Astrocyte (in vitro differentiated cells and primary cell): ENCODE results near the gene DIAPH2. TPM values are rescaled to one million over a fixed set of nuclear protein-coding genes. Genes with fewer than 3 reads are reported as not detected.

Experiments
- DNase-seq: peaks from one replicate; pipeline ENCODE4 v3.0.0-alpha.2; 2010; ENCODE audit warnings: low read depth
- FAIRE-seq: peaks from 2 replicates; lab custom pipeline; 2011; peaks lifted over from hg19 to GRCh38; lab: Jason Lieb, UNC
- H2AFZ ChIP-seq: 2 replicates; pipeline ENCODE4 v1.6.0; 2012; ENCODE audit warnings: low read depth, low read length, inconsistent platforms
- H3K27ac ChIP-seq: 2 replicates; pipeline ENCODE4 v1.5.1; 2011; ENCODE audit warnings: low read depth, low read length, inconsistent platforms
- H3K27me3 ChIP-seq: 2 replicates; pipeline ENCODE4 v1.6.0; 2011; ENCODE audit warnings: low read length, inconsistent platforms; ENCODE audit not compliant: insufficient read depth
- H3K36me3 ChIP-seq: 2 replicates; pipeline ENCODE4 v1.5.1; 2011; ENCODE audit warnings: low read length, inconsistent platforms; ENCODE audit not compliant: insufficient read depth
- H3K4me1 ChIP-seq: 2 replicates; pipeline ENCODE4 v1.5.1; 2011; ENCODE audit warnings: low read length, inconsistent platforms; ENCODE audit not compliant: insufficient read depth
- H3K4me2 ChIP-seq: 2 replicates; pipeline ENCODE4 v1.6.0; 2012; ENCODE audit warnings: low read length, inconsistent platforms
- H3K4me3 ChIP-seq: 2 replicates; pipeline ENCODE4 v1.5.1; 2011; ENCODE audit warnings: low read depth, mild to moderate bottlenecking, low read length, inconsistent platforms; ENCODE audit not compliant: insufficient read depth
- H3K79me2 ChIP-seq: 2 replicates; pipeline ENCODE4 v1.6.0; 2012; ENCODE audit warnings: mild to moderate bottlenecking, low read length, inconsistent platforms; ENCODE audit not compliant: insufficient read depth
- H3K9ac ChIP-seq: 2 replicates; pipeline ENCODE4 v1.6.0; 2012; ENCODE audit warnings: mild to moderate bottlenecking, low read length, inconsistent platforms
- H3K9me3 ChIP-seq: 2 replicates; pipeline ENCODE4 v1.5.1; 2012; ENCODE audit warnings: low read depth, mild to moderate bottlenecking, low read length, inconsistent platforms; ENCODE audit not compliant: insufficient read depth
- H4K20me1 ChIP-seq: 2 replicates; pipeline ENCODE4 v1.6.0; 2012; ENCODE audit warnings: low read length, inconsistent platforms; ENCODE audit not compliant: insufficient read depth
- H3K27ac Mint-ChIP-seq: one replicate; pipeline ENCODE4 v1.8.0; 2021; ENCODE audit warnings: mild to moderate bottlenecking, mixed read lengths; ENCODE audit not compliant: unreplicated experiment
- H3K27me3 Mint-ChIP-seq: one replicate; pipeline ENCODE4 v1.8.0; 2021; ENCODE audit warnings: low read depth, mixed read lengths; ENCODE audit not compliant: unreplicated experiment
- H3K36me3 Mint-ChIP-seq: one replicate; pipeline ENCODE4 v1.8.0; 2021; ENCODE audit warnings: low read depth, mixed read lengths; ENCODE audit not compliant: unreplicated experiment
- H3K4me1 Mint-ChIP-seq: one replicate; pipeline ENCODE4 v1.8.0; 2021; ENCODE audit warnings: low read depth, mixed read lengths; ENCODE audit not compliant: unreplicated experiment
- H3K4me3 Mint-ChIP-seq: one replicate; pipeline ENCODE4 v1.8.0; 2021; ENCODE audit warnings: mild to moderate bottlenecking, moderate library complexity, mixed read lengths; ENCODE audit not compliant: unreplicated experiment
- H3K9me3 Mint-ChIP-seq: one replicate; pipeline ENCODE4 v1.8.0; 2021; ENCODE audit warnings: mild to moderate bottlenecking, mixed read lengths; ENCODE audit not compliant: unreplicated experiment
- EZH2 ChIP-seq: IDR thresholded peaks from 2 replicates; pipeline ENCODE4 v1.6.1; 2012; ENCODE audit warnings: mild to moderate bottlenecking, low read length, inconsistent platforms; ENCODE audit not compliant: insufficient read depth
- total RNA-seq: library from RNA; stranded (reverse); gene quantifications from 2 replicates; pipeline ENCODE4 v1.2.1, GENCODE V29; 2021
- TF ChIP-seq, protein P1 (sequence below): IDR thresholded peaks from 2 replicates; pipeline ENCODE4 v1.5.1; 2011; ENCODE audit warnings: low read depth, mild to moderate bottlenecking, inconsistent platforms, low read length, moderate library complexity; ENCODE audit not compliant: insufficient read depth

Gene DIAPH2
- total RNA-seq, 1 donor from 2014 or later, result 9.8 TPM

DNA sequence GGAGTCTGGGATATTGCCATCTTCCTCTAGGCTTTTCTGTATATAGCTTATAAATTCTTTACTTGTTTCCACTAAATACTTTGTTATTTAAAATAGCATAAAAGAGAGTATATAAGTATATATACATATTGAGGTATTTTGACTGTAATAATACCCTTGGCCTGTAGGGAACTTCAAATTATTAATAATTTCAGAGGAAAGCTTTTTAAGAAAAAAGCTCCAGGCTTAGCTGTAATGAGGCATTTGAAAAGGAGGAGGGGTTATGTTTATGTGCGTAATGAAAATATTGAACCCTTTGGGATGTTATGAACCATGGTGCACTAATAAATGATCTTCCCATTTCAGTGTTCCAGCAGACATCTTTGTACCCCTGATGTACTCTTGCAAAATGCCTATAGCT, 777.1 kb downstream of the DIAPH2 start:
- no peak overlapping the region for H3K4me3 Mint-ChIP-seq
- Histone ChIP-seq H3K9ac (no peak overlapping the region), H3K27me3 (no peaks in the 10 kb centered on the region), H3K4me2 (no peak overlapping the region), H3K36me3 (no peaks in the 10 kb centered on the region), H3K9me3 (no peaks in the 10 kb centered on the region), H3K4me1 (no peaks in the 10 kb centered on the region), H3K27ac (no peak overlapping the region), H3K79me2 (no peaks in the 10 kb centered on the region), H2AFZ (no peak overlapping the region), H4K20me1 (no peaks in the 10 kb centered on the region), H3K4me3 (no peak overlapping the region)
- TF ChIP-seq EZH2, result no peak
- TF ChIP-seq, protein P1, sequence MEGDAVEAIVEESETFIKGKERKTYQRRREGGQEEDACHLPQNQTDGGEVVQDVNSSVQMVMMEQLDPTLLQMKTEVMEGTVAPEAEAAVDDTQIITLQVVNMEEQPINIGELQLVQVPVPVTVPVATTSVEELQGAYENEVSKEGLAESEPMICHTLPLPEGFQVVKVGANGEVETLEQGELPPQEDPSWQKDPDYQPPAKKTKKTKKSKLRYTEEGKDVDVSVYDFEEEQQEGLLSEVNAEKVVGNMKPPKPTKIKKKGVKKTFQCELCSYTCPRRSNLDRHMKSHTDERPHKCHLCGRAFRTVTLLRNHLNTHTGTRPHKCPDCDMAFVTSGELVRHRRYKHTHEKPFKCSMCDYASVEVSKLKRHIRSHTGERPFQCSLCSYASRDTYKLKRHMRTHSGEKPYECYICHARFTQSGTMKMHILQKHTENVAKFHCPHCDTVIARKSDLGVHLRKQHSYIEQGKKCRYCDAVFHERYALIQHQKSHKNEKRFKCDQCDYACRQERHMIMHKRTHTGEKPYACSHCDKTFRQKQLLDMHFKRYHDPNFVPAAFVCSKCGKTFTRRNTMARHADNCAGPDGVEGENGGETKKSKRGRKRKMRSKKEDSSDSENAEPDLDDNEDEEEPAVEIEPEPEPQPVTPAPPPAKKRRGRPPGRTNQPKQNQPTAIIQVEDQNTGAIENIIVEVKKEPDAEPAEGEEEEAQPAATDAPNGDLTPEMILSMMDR, result no peak
- no peaks in the 10 kb centered on the region for H3K27me3 Mint-ChIP-seq
- DNase-seq, result no peak
- H3K27ac Mint-ChIP-seq, result no peak overlapping the region
- FAIRE-seq, result peak; percentile 5
- no peaks in the 10 kb centered on the region for H3K9me3 Mint-ChIP-seq
- H3K4me1 Mint-ChIP-seq, result peaks cover 7% of the 10 kb centered on the region
- no peaks in the 10 kb centered on the region for H3K36me3 Mint-ChIP-seq

DNA sequence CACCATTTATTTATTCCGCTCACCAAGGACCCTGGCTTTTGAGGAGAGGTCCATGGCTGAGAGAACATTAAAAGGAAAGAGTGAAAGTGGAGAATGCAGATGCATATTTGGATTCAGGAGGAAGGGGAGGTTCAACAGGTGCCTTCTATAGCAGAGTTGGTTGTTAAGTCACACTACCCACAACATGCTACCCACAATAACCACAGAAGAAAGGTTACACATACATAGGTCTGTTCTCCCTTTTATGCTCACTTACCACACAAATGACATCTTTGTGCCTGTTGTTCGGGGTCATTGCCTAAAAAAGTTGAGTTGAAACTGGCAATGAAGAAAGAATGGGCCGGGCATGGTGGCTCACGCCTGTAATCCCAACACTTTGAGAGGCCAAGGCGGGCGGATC, 786.4 kb downstream of the DIAPH2 start:
- no peaks in the 10 kb centered on the region for H3K36me3 ChIP-seq
- H3K27ac ChIP-seq, result no peak overlapping the region
- Mint-ChIP-seq H3K4me1 (peaks cover 3% of the 10 kb centered on the region), H3K27ac (no peak overlapping the region), H3K9me3 (no peaks in the 10 kb centered on the region), H3K36me3 (no peaks in the 10 kb centered on the region), H3K4me3 (no peak overlapping the region), H3K27me3 (no peaks in the 10 kb centered on the region)
- H3K4me2 ChIP-seq, result no peak overlapping the region
- no peak overlapping the region for H3K9ac ChIP-seq
- H3K4me1 ChIP-seq, result no peaks in the 10 kb centered on the region
- no peak overlapping the region for H3K4me3 ChIP-seq
- FAIRE-seq (peak; percentile 37), DNase-seq (no peak)
- H2AFZ ChIP-seq, result no peak overlapping the region
- no peaks in the 10 kb centered on the region for H4K20me1 ChIP-seq
- no peaks in the 10 kb centered on the region for H3K79me2 ChIP-seq
- TF ChIP-seq, protein P1, result no peak
- no peak for TF ChIP-seq EZH2
- no peaks in the 10 kb centered on the region for H3K9me3 ChIP-seq
- no peaks in the 10 kb centered on the region for H3K27me3 ChIP-seq

DNA sequence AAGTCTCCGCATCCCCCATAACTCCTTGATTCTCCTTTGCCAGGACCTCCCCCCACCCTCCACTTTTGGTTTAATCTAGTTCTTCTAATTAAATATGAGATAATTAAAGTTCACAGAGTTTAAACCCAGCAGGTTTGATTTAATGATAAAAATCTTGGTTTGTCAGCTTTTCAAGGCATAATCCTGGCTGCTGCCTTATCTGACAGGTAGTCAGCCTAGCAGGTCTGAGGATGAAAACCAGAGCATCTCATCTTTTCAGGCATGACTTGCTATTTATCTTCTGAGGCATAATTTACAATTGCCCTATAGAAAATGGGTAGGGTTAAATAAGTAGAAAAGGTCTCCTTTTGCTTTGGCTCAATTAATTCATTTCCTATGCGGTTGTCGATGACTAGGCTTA, 790.3 kb downstream of the DIAPH2 start:
- Mint-ChIP-seq H3K27me3 (no peaks in the 10 kb centered on the region), H3K9me3 (no peaks in the 10 kb centered on the region), H3K36me3 (no peaks in the 10 kb centered on the region), H3K4me3 (no peak overlapping the region), H3K4me1 (no peaks in the 10 kb centered on the region), H3K27ac (no peak overlapping the region)
- Histone ChIP-seq H2AFZ (no peak overlapping the region), H3K9me3 (no peaks in the 10 kb centered on the region), H3K9ac (no peak overlapping the region), H3K79me2 (no peaks in the 10 kb centered on the region), H3K4me2 (no peak overlapping the region), H3K36me3 (no peaks in the 10 kb centered on the region), H3K27me3 (no peaks in the 10 kb centered on the region), H4K20me1 (no peaks in the 10 kb centered on the region), H3K27ac (no peak overlapping the region), H3K4me3 (no peak overlapping the region), H3K4me1 (no peaks in the 10 kb centered on the region)
- FAIRE-seq (no peak), DNase-seq (no peak)
- no peak for TF ChIP-seq EZH2
